GM12873 (cell line): Measurements from ENCODE around the gene NDE1.

Experiments
- TF ChIP-seq, protein P1 (sequence below): IDR thresholded peaks from 2 replicates; pipeline ENCODE4 v1.5.1; 2012; ENCODE audit warnings: low read depth, mild to moderate bottlenecking, moderate library complexity, low read length, control low read depth; ENCODE audit not compliant: insufficient read depth; ENCODE audit errors: missing control alignments

The NDE1 gene

DNA sequence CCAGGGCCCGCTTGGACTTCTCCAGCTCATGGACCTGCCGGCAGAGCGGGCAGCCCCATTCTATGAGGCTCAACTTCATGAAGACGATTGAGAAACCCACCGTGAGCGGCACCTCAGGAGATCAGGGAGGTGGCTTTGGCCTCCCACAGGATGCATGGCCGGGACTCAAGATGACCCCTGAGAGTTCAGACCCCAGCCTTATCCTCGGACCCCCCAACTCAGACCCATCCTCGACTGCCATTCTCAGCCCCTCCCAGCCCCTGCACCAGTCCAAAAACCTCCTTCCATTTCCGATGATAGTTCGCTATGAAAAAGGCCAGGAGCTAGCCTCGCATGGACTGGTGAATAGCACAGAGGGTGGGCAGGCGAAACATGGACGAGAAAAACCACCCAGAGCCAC lies 71.0 kb downstream of the NDE1 start:
- TF ChIP-seq, protein P1, sequence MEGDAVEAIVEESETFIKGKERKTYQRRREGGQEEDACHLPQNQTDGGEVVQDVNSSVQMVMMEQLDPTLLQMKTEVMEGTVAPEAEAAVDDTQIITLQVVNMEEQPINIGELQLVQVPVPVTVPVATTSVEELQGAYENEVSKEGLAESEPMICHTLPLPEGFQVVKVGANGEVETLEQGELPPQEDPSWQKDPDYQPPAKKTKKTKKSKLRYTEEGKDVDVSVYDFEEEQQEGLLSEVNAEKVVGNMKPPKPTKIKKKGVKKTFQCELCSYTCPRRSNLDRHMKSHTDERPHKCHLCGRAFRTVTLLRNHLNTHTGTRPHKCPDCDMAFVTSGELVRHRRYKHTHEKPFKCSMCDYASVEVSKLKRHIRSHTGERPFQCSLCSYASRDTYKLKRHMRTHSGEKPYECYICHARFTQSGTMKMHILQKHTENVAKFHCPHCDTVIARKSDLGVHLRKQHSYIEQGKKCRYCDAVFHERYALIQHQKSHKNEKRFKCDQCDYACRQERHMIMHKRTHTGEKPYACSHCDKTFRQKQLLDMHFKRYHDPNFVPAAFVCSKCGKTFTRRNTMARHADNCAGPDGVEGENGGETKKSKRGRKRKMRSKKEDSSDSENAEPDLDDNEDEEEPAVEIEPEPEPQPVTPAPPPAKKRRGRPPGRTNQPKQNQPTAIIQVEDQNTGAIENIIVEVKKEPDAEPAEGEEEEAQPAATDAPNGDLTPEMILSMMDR, result no peak

GRCh38 chr16:15723808-15724207 lies 73.8 kb downstream of the NDE1 start:
- TF ChIP-seq, protein P1, result no peak

DNA sequence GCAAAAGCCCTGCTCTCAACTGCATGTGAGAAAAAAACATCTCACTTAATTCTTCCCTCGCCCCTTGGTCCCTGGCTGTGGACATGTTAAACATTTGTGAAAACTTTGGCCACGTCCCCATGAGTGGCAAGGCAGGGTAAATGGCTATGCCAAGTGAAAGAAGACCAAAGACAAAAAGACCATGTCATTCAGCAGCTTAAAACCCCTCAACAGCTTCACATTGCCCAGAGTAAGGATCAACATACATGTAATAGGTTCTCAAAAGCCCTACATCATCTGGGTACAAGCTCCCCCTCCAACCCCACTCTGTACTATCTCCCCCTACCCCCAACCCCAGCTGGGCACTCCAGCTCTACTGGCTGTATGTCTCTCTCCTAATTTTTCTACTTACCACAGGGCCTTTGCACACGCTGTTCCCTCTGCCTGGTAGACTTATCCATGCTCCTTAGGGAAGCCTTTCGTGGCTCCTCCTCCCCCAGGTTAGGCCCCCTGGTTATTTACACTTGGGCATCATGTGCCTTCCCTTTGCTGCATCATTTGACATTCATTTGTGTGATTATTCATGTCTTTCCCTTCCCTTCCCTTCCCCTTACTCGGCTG lies 75.7 kb downstream of the NDE1 start:
- TF ChIP-seq, protein P1, result no peak

GRCh38 chr16:15726715-15727114 lies 76.7 kb downstream of the NDE1 start:
- TF ChIP-seq, protein P1, result no peak

DNA sequence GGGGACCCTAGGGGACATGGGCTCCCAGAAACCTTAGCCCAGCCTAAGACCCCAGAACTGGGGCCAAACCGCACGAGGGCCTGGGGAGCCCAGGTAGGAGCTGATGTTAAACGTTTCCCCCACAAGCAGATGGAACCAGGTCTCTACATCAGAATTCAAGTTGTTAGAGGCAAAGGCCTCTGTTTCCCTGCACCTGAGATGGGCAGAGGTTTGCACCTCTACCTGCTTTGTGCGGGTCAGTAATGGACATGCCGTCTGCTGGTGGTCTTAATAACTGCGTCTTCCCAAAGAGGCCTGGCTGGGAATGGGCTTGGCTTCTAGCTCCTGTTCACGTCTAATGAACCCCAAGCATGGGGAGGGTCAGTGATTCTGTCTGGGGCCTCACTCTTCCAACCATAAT lies 79.1 kb downstream of the NDE1 start:
- TF ChIP-seq, protein P1, result no peak

DNA sequence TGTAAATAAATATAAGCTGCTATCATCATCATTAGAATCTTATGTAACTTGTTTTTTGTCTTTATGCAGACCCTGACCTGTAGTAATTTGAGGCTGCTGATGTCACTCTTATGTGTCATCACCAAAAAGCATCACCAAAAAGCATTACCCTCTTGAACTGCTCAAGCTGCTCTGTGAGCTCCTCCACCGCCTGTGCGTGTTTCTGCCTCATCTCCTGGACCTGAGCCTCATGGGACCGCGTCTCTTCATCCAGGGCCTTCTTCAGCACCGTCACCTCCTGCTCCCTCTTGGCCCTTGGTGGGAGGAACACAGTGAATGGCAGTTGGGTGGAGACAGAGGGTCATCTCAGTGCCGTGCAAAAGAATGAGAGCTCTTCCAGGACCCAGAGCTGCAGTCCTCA lies 82.4 kb downstream of the NDE1 start:
- TF ChIP-seq, protein P1, result no peak

DNA sequence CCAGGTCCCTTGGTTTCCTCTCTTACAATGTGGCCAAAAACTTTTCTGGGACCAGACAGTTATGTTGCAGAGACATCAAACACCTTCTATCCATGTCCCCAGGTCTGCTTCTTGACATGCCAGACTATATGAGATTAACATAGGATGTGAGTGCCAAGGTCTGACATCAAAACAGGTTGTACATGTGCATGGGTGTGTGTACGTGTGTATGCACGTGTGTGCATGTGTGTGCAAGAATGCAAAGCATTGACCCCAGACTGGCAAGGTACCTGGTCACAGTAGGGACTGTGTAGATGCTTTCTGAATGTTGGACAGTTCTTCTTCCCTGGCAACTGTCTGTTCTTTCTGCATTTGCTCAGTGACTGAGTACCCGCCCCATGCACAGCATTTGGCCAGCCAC lies 85.6 kb downstream of the NDE1 start:
- TF ChIP-seq, protein P1, result no peak

- TF ChIP-seq, protein P1, result no peak
Measured at GRCh38 chr16:15736529-15736928, 86.5 kb downstream of the NDE1 start.
